HL-60 (cell line): ENCODE results near the gene GUCY2F.

Experiments
- DNase-seq, 2 experiments: peaks; one replicate each; pipeline ENCODE4 v3.0.0-alpha.2; 2010 to 2020; ENCODE audit warnings: low read depth in 1 of 2, low spot score in 1 of 2
- H3K27ac ChIP-seq: fragments of 250-450 bp; sonication (Bioruptor Pico); replicated peaks from 2 replicates; pipeline ENCODE4 v1.5.1; 2020; ENCODE audit warnings: mild to moderate bottlenecking, moderate library complexity
- H3K27me3 ChIP-seq: fragments of 250-450 bp; sonication (Bioruptor Pico); 2 replicates; pipeline ENCODE4 v1.5.1; 2021; ENCODE audit warnings: mild to moderate bottlenecking, moderate library complexity; ENCODE audit not compliant: insufficient read depth, poor library complexity, severe bottlenecking
- H3K4me3 ChIP-seq: replicated peaks from 2 replicates; pipeline ENCODE4 v1.5.1; 2011; ENCODE audit warnings: mild to moderate bottlenecking, control low read depth, low read length; ENCODE audit not compliant: insufficient read depth
- GABPA ChIP-seq: IDR thresholded peaks from 2 replicates; pipeline ENCODE4 v1.6.1; 2012; ENCODE audit warnings: low read depth
- POLR2AphosphoS5 ChIP-seq: IDR thresholded peaks from 2 replicates; pipeline ENCODE4 v1.6.1; 2012; ENCODE audit warnings: low read depth
- SPI1 ChIP-seq: IDR thresholded peaks from 2 replicates; pipeline ENCODE4 v1.6.1; 2012; ENCODE audit warnings: low read depth, mild to moderate bottlenecking, borderline replicate concordance
- TF ChIP-seq, protein P1 (sequence below): IDR thresholded peaks from 2 replicates; pipeline ENCODE4 v1.6.1; 2012; ENCODE audit warnings: low read depth; ENCODE audit not compliant: insufficient replicate concordance
- TF ChIP-seq, protein P2 (sequence below): IDR thresholded peaks from one replicate; pipeline ENCODE4 v1.5.1; 2011; ENCODE audit warnings: low read length, control low read depth, inconsistent platforms; ENCODE audit not compliant: insufficient read depth

GUCY2F gene

DNA sequence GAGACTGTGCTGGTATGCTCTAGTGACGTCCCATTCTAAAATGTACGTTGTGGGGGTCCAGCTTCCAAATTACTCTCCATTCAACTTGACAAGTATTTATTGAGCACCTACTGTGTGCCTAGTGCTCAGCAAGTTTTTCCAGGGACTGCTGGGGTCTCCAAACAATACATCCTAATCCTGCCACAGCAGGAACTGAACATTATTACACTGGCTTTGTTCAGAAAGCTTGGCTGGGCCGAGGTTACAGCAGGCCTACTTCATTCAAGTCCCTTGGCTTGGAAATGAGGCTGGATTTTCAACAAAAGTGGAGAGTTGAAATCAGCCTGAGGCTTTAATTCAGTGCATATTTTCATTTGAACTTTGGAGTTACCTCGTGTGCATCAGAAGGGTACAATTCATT, 78.0 kb downstream of the GUCY2F start:
- Histone ChIP-seq H3K27me3 (no peaks in the 10 kb centered on the region), H3K27ac (no peak overlapping the region), H3K4me3 (no peak overlapping the region)
- TF ChIP-seq SPI1 (peak; percentile 5; the same call in 1 of the 2 replicates), GABPA (no peak)
- no peak for DNase-seq

DNA sequence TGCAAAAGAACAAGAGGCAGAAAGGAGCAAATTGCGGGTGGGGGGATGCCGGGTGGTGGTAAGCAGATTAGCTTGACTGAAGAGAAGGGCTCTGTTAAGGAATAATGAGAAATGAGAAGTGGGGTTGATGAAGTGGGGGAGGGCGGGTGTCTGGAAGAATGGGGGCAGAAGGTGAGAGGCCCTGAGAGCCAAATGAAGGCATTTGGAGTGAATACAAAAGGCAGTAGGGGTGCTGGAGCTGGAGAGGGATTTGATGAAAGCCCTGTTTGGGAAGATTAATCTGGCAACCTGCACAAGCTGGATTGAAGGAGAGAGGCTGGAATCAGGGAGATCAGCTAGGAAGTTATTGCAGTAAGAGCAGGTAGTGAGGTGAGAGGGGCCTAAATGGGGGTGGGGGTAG, 82.1 kb downstream of the GUCY2F start:
- H3K27me3 ChIP-seq: no peaks in the 10 kb centered on the region
- DNase-seq: no peak
- H3K27ac ChIP-seq: no peak overlapping the region
- no peak overlapping the region for H3K4me3 ChIP-seq
- TF ChIP-seq SPI1: no peak
- TF ChIP-seq POLR2AphosphoS5: no peak
- TF ChIP-seq, protein P1, sequence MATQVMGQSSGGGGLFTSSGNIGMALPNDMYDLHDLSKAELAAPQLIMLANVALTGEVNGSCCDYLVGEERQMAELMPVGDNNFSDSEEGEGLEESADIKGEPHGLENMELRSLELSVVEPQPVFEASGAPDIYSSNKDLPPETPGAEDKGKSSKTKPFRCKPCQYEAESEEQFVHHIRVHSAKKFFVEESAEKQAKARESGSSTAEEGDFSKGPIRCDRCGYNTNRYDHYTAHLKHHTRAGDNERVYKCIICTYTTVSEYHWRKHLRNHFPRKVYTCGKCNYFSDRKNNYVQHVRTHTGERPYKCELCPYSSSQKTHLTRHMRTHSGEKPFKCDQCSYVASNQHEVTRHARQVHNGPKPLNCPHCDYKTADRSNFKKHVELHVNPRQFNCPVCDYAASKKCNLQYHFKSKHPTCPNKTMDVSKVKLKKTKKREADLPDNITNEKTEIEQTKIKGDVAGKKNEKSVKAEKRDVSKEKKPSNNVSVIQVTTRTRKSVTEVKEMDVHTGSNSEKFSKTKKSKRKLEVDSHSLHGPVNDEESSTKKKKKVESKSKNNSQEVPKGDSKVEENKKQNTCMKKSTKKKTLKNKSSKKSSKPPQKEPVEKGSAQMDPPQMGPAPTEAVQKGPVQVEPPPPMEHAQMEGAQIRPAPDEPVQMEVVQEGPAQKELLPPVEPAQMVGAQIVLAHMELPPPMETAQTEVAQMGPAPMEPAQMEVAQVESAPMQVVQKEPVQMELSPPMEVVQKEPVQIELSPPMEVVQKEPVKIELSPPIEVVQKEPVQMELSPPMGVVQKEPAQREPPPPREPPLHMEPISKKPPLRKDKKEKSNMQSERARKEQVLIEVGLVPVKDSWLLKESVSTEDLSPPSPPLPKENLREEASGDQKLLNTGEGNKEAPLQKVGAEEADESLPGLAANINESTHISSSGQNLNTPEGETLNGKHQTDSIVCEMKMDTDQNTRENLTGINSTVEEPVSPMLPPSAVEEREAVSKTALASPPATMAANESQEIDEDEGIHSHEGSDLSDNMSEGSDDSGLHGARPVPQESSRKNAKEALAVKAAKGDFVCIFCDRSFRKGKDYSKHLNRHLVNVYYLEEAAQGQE: no peak
- TF ChIP-seq, protein P2, sequence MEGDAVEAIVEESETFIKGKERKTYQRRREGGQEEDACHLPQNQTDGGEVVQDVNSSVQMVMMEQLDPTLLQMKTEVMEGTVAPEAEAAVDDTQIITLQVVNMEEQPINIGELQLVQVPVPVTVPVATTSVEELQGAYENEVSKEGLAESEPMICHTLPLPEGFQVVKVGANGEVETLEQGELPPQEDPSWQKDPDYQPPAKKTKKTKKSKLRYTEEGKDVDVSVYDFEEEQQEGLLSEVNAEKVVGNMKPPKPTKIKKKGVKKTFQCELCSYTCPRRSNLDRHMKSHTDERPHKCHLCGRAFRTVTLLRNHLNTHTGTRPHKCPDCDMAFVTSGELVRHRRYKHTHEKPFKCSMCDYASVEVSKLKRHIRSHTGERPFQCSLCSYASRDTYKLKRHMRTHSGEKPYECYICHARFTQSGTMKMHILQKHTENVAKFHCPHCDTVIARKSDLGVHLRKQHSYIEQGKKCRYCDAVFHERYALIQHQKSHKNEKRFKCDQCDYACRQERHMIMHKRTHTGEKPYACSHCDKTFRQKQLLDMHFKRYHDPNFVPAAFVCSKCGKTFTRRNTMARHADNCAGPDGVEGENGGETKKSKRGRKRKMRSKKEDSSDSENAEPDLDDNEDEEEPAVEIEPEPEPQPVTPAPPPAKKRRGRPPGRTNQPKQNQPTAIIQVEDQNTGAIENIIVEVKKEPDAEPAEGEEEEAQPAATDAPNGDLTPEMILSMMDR: no peak
- no peak for TF ChIP-seq GABPA

DNA sequence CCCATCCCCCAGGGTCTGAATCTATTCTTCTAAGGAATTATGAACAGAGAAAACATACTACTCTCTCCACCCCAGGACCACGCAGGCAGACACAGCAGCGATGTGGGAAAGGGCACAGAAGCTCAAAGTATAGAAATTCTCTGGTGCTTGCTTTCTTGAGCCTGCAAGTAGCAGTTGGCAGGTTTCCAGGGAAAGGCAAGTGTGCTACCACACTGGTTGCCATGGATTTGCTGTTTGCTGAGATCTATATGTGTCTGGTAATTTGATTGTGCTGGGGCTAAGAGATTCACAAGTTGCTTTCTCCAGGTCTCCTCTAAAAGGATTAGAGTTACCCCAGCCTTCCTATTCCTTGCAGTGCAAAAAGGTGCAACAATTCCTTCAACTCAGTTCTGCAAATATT, 83.1 kb downstream of the GUCY2F start:
- DNase-seq: no peak
- H3K27ac ChIP-seq: no peak overlapping the region
- no peak for TF ChIP-seq SPI1
- TF ChIP-seq, protein P2: no peak
- TF ChIP-seq, protein P1: no peak
- no peak for TF ChIP-seq POLR2AphosphoS5
- no peak for TF ChIP-seq GABPA
- no peaks in the 10 kb centered on the region for H3K27me3 ChIP-seq
- H3K4me3 ChIP-seq: no peak overlapping the region

DNA sequence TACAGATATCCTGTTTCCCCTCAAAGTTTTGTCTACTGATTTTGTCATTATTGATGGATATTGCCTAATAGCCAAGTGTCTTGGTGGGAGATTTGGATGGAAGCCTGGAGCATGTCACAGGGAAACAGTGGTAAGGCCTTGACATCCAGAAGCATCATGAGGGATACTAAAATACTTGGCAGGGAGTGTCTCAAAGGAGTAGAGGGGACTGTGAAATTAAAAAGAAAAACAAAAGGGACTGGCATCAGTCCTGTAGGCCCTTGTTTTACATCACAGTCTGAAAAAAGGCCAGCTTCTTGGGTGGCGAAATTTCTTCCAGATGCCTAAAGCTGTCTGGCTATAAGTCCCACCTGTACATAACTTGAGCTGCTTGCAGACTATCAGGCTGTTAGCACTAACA, 83.8 kb downstream of the GUCY2F start:
- H3K27me3 ChIP-seq: no peaks in the 10 kb centered on the region
- TF ChIP-seq SPI1 (no peak), GABPA (no peak), POLR2AphosphoS5 (no peak)
- TF ChIP-seq, protein P2: no peak
- TF ChIP-seq, protein P1: no peak

More for the DNA sequence above, 83.8 kb downstream of the GUCY2F start:
- no peak for DNase-seq
- Histone ChIP-seq H3K27ac (no peak overlapping the region), H3K4me3 (no peak overlapping the region)
